ENCODE measurements around the gene CALHM5.
A peak's percentile ranks its signal among the peaks of the same experiment; 100 is the strongest.

Gene CALHM5, protein sequence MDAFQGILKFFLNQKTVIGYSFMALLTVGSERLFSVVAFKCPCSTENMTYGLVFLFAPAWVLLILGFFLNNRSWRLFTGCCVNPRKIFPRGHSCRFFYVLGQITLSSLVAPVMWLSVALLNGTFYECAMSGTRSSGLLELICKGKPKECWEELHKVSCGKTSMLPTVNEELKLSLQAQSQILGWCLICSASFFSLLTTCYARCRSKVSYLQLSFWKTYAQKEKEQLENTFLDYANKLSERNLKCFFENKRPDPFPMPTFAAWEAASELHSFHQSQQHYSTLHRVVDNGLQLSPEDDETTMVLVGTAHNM

DNA sequence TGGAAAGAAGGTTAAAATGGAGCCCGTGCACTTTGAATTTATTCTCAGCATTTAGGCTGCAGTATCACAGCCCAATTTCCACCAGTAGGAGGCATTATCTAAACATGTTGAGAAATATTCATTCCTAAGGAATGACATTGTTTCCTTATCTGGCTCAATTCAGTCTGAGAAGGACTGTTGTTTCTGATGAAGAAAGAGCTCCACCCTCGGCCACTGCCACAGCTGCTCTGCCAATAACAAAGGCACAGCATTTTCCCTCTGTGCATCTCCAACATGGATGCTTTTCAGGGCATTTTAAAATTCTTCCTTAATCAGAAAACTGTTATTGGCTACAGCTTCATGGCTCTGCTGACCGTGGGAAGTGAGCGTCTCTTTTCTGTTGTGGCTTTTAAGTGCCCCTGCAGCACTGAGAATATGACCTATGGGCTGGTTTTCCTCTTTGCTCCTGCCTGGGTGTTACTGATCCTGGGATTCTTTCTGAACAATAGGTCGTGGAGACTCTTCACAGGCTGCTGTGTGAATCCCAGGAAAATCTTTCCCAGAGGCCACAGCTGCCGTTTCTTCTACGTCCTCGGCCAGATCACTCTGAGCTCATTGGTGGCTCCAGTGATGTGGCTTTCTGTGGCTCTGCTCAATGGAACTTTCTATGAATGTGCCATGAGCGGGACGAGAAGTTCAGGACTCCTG lies at the start of gene CALHM5:
TSS of gene CALHM5 (plus strand) at position 216 of the 687 bp plus-strand sequence. CDS start at position 274, 58 bp downstream.
- TF ChIP-seq ZFX (IDR thresholded peaks at IDR 0.05) (no peak), CTCF (conservative IDR thresholded peaks at IDR 0.05) (peak; percentile 60)
- no peak within 1 kb of the TSS for H3K27ac ChIP-seq

DNA sequence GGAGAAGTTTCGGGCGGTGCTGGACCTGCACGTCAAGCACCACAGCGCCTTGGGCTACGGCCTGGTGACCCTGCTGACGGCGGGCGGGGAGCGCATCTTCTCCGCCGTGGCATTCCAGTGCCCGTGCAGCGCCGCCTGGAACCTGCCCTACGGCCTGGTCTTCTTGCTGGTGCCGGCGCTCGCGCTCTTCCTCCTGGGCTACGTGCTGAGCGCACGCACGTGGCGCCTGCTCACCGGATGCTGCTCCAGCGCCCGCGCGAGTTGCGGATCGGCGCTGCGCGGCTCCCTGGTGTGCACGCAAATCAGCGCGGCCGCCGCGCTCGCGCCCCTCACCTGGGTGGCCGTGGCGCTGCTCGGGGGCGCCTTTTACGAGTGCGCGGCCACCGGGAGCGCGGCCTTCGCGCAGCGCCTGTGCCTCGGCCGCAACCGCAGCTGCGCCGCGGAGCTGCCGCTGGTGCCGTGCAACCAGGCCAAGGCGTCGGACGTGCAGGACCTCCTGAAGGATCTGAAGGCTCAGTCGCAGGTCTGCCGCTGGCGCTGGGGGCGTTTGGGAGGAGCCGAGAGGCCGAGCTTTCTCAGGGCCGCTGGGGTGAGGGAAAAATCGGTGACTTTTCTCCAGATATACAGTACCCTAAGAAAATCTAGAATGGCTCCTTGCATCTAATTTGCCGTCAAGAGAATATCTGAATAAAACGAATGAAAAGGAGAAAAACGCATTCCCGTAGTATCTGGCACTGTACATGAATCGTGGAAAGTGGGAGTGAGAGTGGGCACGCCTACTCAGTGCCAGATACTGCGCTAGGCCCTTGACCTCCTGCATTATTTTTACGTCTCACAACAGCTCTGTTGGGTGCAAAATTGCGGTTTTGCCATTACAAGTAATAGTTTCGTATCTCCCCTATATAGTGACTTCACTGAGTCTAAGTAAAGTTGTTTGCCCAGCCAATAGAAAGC lies 49.2 kb upstream of the CALHM5 start:
- no peak overlapping the region for H3K27ac ChIP-seq
- no peak for TF ChIP-seq ZFX (IDR thresholded peaks at IDR 0.05)
- TF ChIP-seq CTCF (conservative IDR thresholded peaks at IDR 0.05) = no peak

DNA sequence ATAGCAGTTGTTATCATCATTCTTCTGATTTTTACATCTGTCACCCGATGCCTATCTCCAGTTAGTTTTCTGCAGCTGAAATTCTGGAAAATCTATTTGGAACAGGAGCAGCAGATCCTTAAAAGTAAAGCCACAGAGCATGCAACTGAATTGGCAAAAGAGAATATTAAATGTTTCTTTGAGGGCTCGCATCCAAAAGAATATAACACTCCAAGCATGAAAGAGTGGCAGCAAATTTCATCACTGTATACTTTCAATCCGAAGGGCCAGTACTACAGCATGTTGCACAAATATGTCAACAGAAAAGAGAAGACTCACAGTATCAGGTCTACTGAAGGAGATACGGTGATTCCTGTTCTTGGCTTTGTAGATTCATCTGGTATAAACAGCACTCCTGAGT lies 48.1 kb upstream of the CALHM5 start:
- TF ChIP-seq ZFX (IDR thresholded peaks at IDR 0.05) (no peak), CTCF (conservative IDR thresholded peaks at IDR 0.05) (no peak)
- H3K27ac ChIP-seq = no peak overlapping the region

GRCh38 chr6:116465246-116465645 lies 46.2 kb upstream of the CALHM5 start:
- no peak for TF ChIP-seq CTCF (conservative IDR thresholded peaks at IDR 0.05)
- H3K27ac ChIP-seq = no peak overlapping the region

DNA sequence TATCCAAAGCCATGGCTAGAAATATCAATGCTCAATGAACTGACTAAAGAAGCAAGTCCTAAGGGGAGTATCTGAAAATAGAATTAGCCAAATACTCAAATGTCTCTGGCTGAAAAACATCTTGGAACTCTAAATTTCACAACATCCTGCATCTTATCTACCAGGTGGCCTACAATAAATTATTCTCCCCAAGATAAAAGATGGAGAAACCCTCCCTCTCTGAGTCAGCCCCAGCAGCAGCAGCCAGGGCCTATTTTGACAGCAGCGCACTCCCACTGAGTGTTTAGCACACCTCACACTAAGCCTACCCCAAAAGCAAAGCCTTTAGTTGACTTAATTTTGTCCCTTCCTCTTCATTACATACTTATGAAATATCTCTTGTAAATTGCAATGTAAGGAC lies 44.3 kb upstream of the CALHM5 start:
- H3K27ac ChIP-seq = no peak overlapping the region
- TF ChIP-seq CTCF (conservative IDR thresholded peaks at IDR 0.05) = no peak
- TF ChIP-seq ZFX (IDR thresholded peaks at IDR 0.05) = no peak

GRCh38 chr6:116467514-116467913 lies 43.9 kb upstream of the CALHM5 start:
- no peak overlapping the region for H3K27ac ChIP-seq
- TF ChIP-seq ZFX (IDR thresholded peaks at IDR 0.05) (no peak), CTCF (conservative IDR thresholded peaks at IDR 0.05) (no peak)
